Endothelial cell (in vitro differentiated cells): ENCODE results near the gene NFX1. TPM values are rescaled to one million over a fixed set of nuclear protein-coding genes. Genes with fewer than 3 reads are reported as not detected.

Experiments
- DNase-seq: peaks from one replicate; pipeline ENCODE4 v3.0.0; 2021; ENCODE audit warnings: low spot score
- H3K27ac Mint-ChIP-seq: one replicate; pipeline ENCODE4 v1.8.0; 2021; ENCODE audit warnings: mixed read lengths, inconsistent platforms; ENCODE audit not compliant: unreplicated experiment
- H3K27me3 Mint-ChIP-seq: one replicate; pipeline ENCODE4 v1.8.0; 2021; ENCODE audit warnings: mild to moderate bottlenecking, moderate library complexity, mixed read lengths, inconsistent platforms; ENCODE audit not compliant: unreplicated experiment
- H3K36me3 Mint-ChIP-seq: one replicate; pipeline ENCODE4 v1.8.0; 2021; ENCODE audit warnings: mild to moderate bottlenecking, low read depth, mixed read lengths, inconsistent platforms; ENCODE audit not compliant: unreplicated experiment
- H3K4me1 Mint-ChIP-seq: one replicate; pipeline ENCODE4 v1.8.0; 2021; ENCODE audit warnings: mild to moderate bottlenecking, mixed read lengths, inconsistent platforms; ENCODE audit not compliant: unreplicated experiment
- H3K4me3 Mint-ChIP-seq: one replicate; pipeline ENCODE4 v1.8.0; 2021; ENCODE audit warnings: mild to moderate bottlenecking, mixed read lengths, inconsistent platforms; ENCODE audit not compliant: unreplicated experiment
- H3K9me3 Mint-ChIP-seq: one replicate; pipeline ENCODE4 v1.8.0; 2021; ENCODE audit warnings: mixed read lengths, inconsistent platforms; ENCODE audit not compliant: unreplicated experiment
- total RNA-seq: library from RNA; stranded (reverse); fragmentation: NEBNext Ultra II Directional; extraction: Animal tissue kit (Norgen Biotek cat#: 25700); gene quantifications from one replicate; pipeline ENCODE4 v1.2.1, GENCODE V29; 2021; ENCODE audit not compliant: unreplicated experiment
- TF ChIP-seq, protein P1 (sequence below): fragments of 200-600 bp; sonication (generic); IDR thresholded peaks from one replicate; pipeline ENCODE4 v1.5.0; 2021; ENCODE audit warnings: antibody characterized with exemption; ENCODE audit not compliant: unreplicated experiment

NFX1 gene
- total RNA-seq, 1 donor from 2014 or later, result 33.5 TPM

- no peak overlapping the region for H3K4me3 Mint-ChIP-seq
- H3K27me3 Mint-ChIP-seq, result peaks cover 6% of the 10 kb centered on the region
- TF ChIP-seq, protein P1, sequence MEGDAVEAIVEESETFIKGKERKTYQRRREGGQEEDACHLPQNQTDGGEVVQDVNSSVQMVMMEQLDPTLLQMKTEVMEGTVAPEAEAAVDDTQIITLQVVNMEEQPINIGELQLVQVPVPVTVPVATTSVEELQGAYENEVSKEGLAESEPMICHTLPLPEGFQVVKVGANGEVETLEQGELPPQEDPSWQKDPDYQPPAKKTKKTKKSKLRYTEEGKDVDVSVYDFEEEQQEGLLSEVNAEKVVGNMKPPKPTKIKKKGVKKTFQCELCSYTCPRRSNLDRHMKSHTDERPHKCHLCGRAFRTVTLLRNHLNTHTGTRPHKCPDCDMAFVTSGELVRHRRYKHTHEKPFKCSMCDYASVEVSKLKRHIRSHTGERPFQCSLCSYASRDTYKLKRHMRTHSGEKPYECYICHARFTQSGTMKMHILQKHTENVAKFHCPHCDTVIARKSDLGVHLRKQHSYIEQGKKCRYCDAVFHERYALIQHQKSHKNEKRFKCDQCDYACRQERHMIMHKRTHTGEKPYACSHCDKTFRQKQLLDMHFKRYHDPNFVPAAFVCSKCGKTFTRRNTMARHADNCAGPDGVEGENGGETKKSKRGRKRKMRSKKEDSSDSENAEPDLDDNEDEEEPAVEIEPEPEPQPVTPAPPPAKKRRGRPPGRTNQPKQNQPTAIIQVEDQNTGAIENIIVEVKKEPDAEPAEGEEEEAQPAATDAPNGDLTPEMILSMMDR, result no peak
- peaks cover 10% of the 10 kb centered on the region for H3K4me1 Mint-ChIP-seq
- peaks cover 23% of the 10 kb centered on the region for H3K36me3 Mint-ChIP-seq
- H3K27ac Mint-ChIP-seq, result no peak overlapping the region
- DNase-seq, result no peak
- H3K9me3 Mint-ChIP-seq, result no peaks in the 10 kb centered on the region
These were observed 45.0 kb upstream of the NFX1 start for GRCh38 chr9:33245341-33245740.

GRCh38 chr9:33246269-33246860, 44.0 kb upstream of the NFX1 start:
- TF ChIP-seq, protein P1, result no peak
- Mint-ChIP-seq H3K9me3 (no peaks in the 10 kb centered on the region), H3K4me3 (no peak overlapping the region), H3K36me3 (peaks cover 16% of the 10 kb centered on the region), H3K4me1 (peaks cover 10% of the 10 kb centered on the region), H3K27ac (no peak overlapping the region), H3K27me3 (peaks cover 5% of the 10 kb centered on the region)
- no peak for DNase-seq

- TF ChIP-seq, protein P1, result no peak
- Mint-ChIP-seq H3K36me3 (peaks cover 27% of the 10 kb centered on the region), H3K9me3 (no peaks in the 10 kb centered on the region), H3K4me1 (peaks cover 10% of the 10 kb centered on the region), H3K4me3 (no peak overlapping the region), H3K27ac (no peak overlapping the region), H3K27me3 (peaks cover 5% of the 10 kb centered on the region)
- no peak for DNase-seq
These were observed 41.7 kb upstream of the NFX1 start for GRCh38 chr9:33248606-33249005.

GRCh38 chr9:33249087-33249658, 41.1 kb upstream of the NFX1 start:
- DNase-seq, result no peak
- H3K9me3 Mint-ChIP-seq, result no peaks in the 10 kb centered on the region
- H3K27me3 Mint-ChIP-seq, result peaks cover 4% of the 10 kb centered on the region
- H3K36me3 Mint-ChIP-seq, result peaks cover 28% of the 10 kb centered on the region
- TF ChIP-seq, protein P1, result no peak
- H3K4me3 Mint-ChIP-seq, result no peak overlapping the region
- H3K27ac Mint-ChIP-seq, result peak overlapping the region; percentile 54
- peaks cover 10% of the 10 kb centered on the region for H3K4me1 Mint-ChIP-seq

- H3K4me1 Mint-ChIP-seq, result peaks cover 10% of the 10 kb centered on the region
- H3K36me3 Mint-ChIP-seq, result peaks cover 28% of the 10 kb centered on the region
- no peak overlapping the region for H3K27ac Mint-ChIP-seq
- H3K4me3 Mint-ChIP-seq, result no peak overlapping the region
- no peaks in the 10 kb centered on the region for H3K9me3 Mint-ChIP-seq
- H3K27me3 Mint-ChIP-seq, result peaks cover 4% of the 10 kb centered on the region
- TF ChIP-seq, protein P1, result no peak
- DNase-seq, result no peak
These were observed 40.3 kb upstream of the NFX1 start for GRCh38 chr9:33249983-33250382.
